GM12801 (cell line): ENCODE measurements around the gene NR3C2.

Experiments
- CTCF ChIP-seq: IDR thresholded peaks from one replicate; pipeline ENCODE4 v1.5.1; 2011; ENCODE audit warnings: control low read depth; ENCODE audit not compliant: insufficient read length; ENCODE audit errors: extremely low read depth

The NR3C2 gene

GRCh38 chr4:148143174-148143573 is 299.0 kb downstream of the NR3C2 start:
- TF ChIP-seq CTCF: no peak

- no peak for TF ChIP-seq CTCF
Observed at GRCh38 chr4:148141501-148141900, 300.7 kb downstream of the NR3C2 start.

- no peak for TF ChIP-seq CTCF
Observed at GRCh38 chr4:148126825-148127224, 315.4 kb downstream of the NR3C2 start.

GRCh38 chr4:148124512-148124911 is 317.7 kb downstream of the NR3C2 start:
- no peak for TF ChIP-seq CTCF

GRCh38 chr4:148120216-148120615 is 322.0 kb downstream of the NR3C2 start:
- TF ChIP-seq CTCF: no peak

- TF ChIP-seq CTCF: no peak
Observed at GRCh38 chr4:148118633-148119032, 323.6 kb downstream of the NR3C2 start.

- TF ChIP-seq CTCF: no peak
Observed at GRCh38 chr4:148118179-148118578, 324.0 kb downstream of the NR3C2 start.

- TF ChIP-seq CTCF: no peak
Observed at GRCh38 chr4:148116969-148117368, 325.2 kb downstream of the NR3C2 start.
